PFSK-1 (cell line): ENCODE data around the gene ZSWIM3.

Experiments used
- REST ChIP-seq, 2 experiments: IDR thresholded peaks; 2 replicates each; pipeline versions ENCODE4 v1.6.1 to v1.8.0; 2011 to 2012; ENCODE audit warnings: low read depth in 2 of 2, low read length in 2 of 2, control low read depth in 1 of 2, inconsistent platforms in 1 of 2, mild to moderate bottlenecking in 1 of 2, moderate library complexity in 1 of 2; ENCODE audit not compliant: insufficient read depth in 1 of 2
- TAF1 ChIP-seq: IDR thresholded peaks from 2 replicates; pipeline ENCODE4 v1.6.1; 2012; ENCODE audit warnings: low read length, control low read depth, borderline replicate concordance; ENCODE audit not compliant: insufficient read depth

DNA sequence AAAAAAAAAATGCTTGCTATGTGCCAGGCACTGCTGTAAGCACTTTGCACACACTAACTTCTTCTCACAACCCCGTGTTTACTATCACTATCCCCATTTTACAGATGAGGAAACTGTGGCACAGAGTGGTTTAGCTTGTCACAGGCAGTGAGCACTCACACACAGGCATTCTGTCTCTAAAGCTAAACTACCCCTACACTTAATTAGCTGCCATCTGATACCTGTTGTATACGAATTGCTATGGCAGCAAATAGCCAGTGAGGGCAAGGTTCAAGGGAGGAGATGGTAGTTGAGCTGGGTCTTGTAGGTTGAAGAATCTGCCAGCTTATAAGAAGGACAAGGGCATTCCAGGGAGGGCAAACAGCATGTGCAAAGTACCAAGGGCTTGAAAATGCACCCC is 35.5 kb upstream of the ZSWIM3 start:
- TF ChIP-seq TAF1 (no peak), REST (IDR thresholded peaks at IDR 0.05; ENCODE audit: insufficient read depth in 1 of 2, low read depth in 2 of 2, low read length in 2 of 2) (no peak)
